Frontal cortex (tissue), 4 donors: ENCODE measurements around the gene PSMG4. TPM values are rescaled to one million over a fixed set of nuclear protein-coding genes. Genes with fewer than 3 reads are reported as not detected.
A peak's percentile ranks its signal among the peaks of the same experiment; 100 is the strongest.

ENCODE experiments used
- DNase-seq, 2 donors: peaks; one replicate each; pipeline ENCODE4 v3.0.0; 2012; ENCODE audit warnings: low spot score in 2 of 2
- FAIRE-seq: peaks from 2 replicates; lab custom pipeline; 2012; peaks lifted over from hg19 to GRCh38; lab: Jason Lieb, UNC
- total RNA-seq: library from RNA; depleted of rRNA; stranded (reverse); fragments of >200 nt; gene quantifications from one replicate; pipeline ENCODE4 v1.2.3, GENCODE V29; 2014
- donor health status: control.
- donor health status: control.
- donor health status: control.

PSMG4 gene
- total RNA-seq, 1 donor from 2014 or later, result 32.2 TPM

- no peak for FAIRE-seq
- peak; percentile 77 to 79 for DNase-seq
Observed at GRCh38 chr6:3247255-3248146, 11.2 kb upstream of the PSMG4 start.

GRCh38 chr6:3249821-3250220, 8.9 kb upstream of the PSMG4 start:
- no peak for DNase-seq
- no peak for FAIRE-seq

- FAIRE-seq, result no peak
- no peak for DNase-seq
Observed at GRCh38 chr6:3250231-3250675, 8.5 kb upstream of the PSMG4 start.

DNA sequence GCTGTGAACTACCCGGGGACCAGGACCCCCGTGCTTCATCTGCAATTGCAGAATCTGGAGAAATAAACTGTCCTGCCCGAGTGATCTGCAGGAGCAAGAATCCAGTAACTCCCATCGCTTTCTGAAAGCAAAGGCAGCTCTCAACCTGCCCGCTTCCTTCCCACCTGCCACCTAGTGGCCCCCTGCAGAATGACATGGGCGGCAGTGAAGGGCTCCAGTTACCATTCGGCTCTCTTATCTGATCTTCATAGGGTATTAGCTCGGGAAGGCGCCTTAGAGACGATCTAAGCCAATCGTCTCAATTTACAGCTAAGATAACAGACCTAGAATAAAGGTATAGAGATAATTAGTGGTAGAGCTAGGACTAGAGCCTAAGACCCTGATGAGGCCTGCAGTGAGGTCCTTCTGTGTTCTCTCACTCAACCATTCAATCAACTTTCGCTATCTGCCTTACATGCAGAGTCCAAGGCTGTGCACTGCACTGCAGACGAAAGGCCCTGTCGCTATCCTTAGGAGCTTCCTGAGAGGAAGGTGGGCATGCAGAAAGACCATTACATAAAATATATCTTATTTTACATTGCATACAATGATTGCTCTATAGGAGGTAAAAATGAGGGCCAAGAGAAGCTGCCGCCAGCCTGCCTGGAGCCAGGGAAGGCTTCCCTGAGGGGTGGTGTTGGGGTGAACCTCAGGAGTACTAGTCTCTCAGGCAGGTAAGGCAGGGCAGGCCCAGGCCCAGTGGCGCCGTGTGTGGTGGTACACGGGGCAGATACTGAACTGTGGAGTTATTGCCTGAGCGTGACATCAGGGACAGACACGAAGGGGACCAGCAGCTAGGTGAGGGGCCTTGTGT, 7.1 kb upstream of the PSMG4 start:
- no peak for FAIRE-seq
- DNase-seq, result peak; percentile 79 to 86

DNA sequence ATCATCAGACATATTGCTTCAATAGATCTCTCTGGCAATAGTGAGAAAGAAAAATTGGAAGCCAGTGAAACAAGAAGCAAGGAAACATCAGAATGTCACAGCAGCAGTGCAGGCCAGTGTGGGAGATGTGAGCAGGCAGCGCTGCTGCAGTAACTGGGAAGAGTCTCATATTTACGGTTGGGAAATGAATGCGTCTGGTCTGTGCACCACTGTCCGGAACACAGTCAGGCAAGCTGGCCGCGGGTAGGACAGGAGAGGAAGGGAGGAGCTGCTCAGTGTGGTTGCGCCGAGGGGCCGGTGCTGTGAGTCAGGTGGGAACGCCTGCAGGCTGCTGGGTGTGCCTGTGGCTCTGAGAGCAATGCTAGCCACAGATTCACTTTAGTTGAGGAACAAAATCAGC, 6.4 kb upstream of the PSMG4 start:
- DNase-seq (no peak), FAIRE-seq (no peak)

- FAIRE-seq, result no peak
- no peak for DNase-seq
Observed at GRCh38 chr6:3252861-3253596, 5.7 kb upstream of the PSMG4 start.

- DNase-seq, result no peak
- FAIRE-seq, result no peak
Observed at GRCh38 chr6:3253597-3253961, 5.2 kb upstream of the PSMG4 start.

DNA sequence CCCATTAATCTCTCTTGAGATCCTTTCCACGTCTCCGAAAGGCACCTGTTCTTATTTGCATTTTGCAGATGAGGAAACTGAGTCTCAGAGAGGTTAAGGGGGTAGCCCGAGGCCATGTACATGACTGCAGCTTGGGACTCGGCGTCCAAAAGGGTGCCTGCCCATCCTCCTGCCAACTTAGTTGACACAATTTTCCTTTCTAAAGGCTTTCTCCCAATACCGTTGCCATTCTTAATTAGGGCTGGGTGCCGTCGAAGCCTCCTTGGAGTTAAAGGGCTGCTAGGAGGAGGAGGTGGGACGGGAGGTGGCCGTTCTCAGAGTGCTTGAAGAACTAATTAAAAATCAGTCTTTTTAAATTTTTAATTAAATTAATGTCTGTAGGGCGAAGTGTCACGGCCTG, 546 bp upstream of the PSMG4 start:
- DNase-seq (no peak), FAIRE-seq (no peak)

DNA sequence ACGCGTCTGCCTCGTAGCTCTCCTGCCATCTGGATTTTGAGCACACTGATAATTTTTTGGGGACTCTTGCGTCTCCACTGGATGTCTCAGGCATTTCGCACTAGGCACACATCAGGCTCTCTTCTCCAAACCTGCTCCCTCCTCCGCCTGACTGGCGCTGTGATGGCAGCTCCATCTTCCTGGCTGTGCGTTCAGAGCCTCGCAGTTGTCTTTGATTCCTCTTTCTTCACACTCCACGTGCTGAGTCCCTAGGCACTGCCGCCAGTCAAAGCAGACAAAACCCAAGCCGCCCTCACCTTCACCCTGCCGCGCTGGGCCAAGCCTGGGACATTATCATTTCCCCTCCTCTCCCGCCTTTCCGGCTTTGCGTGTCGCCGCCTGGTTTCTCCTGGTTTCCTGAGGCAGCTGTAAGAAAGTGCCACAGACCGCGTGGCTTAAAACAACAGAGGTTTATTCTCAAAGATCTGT, 778 bp downstream of the PSMG4 start:
- DNase-seq (peak in 1 of 2 donors; percentile 54), FAIRE-seq (no peak)

DNA sequence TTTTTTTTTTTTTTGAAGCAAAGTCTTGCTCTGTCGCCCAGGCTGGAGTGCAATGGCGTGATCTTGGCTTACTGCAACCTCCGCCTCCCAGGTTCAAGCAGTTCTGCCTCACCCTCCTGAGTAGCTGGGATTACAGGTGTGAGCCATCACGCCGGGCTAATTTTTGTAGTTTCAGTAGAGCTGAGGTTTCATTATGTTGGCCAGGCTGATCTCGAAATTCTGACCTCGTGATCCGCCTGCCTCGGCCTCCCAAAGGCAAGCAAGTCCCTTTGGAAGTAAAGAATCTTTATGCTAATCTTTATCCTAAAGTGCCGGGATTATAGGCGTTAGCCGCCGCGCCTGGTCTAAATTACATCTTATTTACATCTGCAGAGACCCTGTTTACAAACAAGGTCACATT, 1.5 kb downstream of the PSMG4 start:
- DNase-seq (no peak), FAIRE-seq (no peak)

GRCh38 chr6:3260772-3261517, 2.2 kb downstream of the PSMG4 start:
- FAIRE-seq (no peak), DNase-seq (no peak)

- FAIRE-seq, result no peak
- DNase-seq, result no peak
Observed at GRCh38 chr6:3261518-3261820, 2.7 kb downstream of the PSMG4 start.

DNA sequence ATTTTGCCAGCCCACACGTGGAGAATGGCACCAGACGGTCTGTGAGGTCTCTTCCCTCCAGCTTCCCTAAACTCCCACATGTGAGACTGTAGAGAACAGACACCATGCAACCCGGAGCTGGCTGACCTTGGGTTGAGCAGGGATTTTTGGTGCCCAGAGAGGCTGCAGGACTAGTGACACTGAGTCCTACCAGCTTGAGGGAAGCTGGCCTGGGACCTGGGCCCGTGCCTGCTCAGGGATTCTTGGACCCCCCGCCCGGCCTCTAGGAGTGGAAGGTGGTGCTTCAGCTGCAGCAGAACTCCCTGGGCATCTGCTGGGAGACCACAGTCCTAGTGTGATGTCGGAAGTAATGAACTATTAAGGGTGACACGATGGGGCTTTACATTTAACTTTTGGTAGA, 3.2 kb downstream of the PSMG4 start:
- DNase-seq (no peak), FAIRE-seq (no peak)

- DNase-seq (no peak), FAIRE-seq (no peak)
Observed at GRCh38 chr6:3263096-3263495, 4.3 kb downstream of the PSMG4 start.

DNA sequence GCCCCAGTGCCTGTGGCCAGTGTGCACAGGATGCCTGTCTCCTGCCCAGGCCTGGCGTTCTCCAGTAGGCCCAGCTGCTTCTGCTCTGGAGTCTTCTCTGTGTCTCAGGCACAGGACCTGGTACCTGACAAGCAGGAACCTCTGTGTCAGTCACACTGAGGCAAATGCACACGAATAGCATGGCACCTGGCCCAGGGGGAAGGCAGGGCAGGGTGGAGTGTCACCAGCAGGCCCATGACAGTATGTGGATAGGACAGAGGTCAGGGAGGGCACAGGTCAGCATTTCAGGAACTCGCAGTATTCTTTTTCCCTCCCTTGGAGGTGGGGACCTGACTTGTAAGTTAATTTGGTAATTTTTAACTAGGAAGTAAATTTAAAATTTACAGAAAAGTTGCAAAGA, 5.6 kb downstream of the PSMG4 start:
- no peak for DNase-seq
- FAIRE-seq, result no peak

- FAIRE-seq, result no peak
- DNase-seq, result no peak
Observed at GRCh38 chr6:3265671-3266070, 6.9 kb downstream of the PSMG4 start.

DNA sequence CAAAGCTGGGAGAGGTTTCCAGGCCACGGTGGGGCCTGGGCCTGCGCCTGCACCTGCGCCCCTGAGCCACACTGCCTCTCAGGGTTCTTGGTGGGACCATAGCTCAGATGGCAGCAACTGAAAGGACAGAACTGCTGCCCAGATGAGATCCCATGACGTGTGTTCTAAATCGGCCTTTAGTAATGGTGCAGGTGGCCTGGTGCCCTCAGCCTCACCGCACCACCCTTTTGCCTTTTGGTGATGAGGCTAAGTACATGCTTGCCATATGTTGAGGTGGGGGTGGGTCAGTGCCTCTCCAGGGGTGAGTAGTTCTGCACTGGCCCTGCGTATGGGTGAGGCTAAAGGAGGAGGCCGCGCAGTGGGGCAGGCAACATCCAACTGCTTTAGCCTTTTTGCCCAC, 7.4 kb downstream of the PSMG4 start:
- no peak for FAIRE-seq
- no peak for DNase-seq

DNA sequence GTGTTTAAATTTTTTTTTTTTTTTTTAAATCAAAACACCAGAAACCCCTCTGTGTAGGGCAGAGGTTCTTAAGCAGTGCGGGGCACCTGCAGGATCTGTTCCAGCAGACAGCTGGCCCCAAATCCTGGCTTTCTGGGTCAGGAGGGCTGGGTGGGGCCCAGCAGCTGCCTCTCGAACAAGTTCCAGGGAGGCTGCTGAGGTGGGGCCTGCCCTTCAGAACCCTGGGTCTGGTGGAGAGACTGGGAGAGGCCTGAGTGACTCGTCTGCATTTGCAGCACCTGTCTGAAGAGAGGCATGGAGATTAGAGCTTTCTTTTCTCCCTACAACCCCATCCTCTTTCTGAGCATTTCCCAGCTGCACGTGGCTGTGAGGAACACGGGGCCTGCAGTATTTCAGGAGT, 8.4 kb downstream of the PSMG4 start:
- no peak for DNase-seq

DNA sequence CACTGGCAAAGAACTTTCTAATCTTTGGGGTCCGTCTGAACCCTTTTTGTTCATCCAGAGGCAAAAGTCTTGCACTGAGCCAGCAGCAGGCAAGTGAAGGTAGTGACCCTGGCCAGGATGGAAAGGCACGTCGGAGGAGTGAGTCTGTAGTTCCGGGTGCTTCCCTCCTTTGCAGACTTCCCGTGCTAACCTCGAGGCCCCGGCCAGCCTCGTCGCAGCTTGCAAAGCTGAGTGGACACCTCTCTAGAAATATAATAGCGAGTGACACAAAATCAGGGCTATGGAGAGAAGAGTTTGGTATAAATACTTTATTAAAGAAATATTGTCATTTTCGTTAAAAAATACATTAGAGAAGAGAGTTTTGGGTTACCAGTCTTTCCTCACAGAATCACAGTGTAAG, 9.9 kb downstream of the PSMG4 start:
- no peak for FAIRE-seq
- DNase-seq, result no peak

More for the DNA sequence above, 8.4 kb downstream of the PSMG4 start:
- FAIRE-seq, result no peak
